Tibial artery (tissue), 4 donors: ENCODE results near the gene TARP.

ENCODE experiments used
- DNase-seq, 2 donors: peaks; one replicate each; pipeline ENCODE4 v3.0.0-alpha.2; 2019
- H3K27ac ChIP-seq, 2 donors: fragments of 200-600 bp; sonication (generic) in 1 of 2; 1 replicate in 1 of 2; 2 replicates in 1 of 2; pipeline ENCODE4 v1.5.1; 2018 to 2019; ENCODE audit warnings: mild to moderate bottlenecking in 1 of 2
- H3K27me3 ChIP-seq, 2 donors: fragments of 200-600 bp; sonication (generic) in 1 of 2; one replicate each; pipeline versions ENCODE4 v1.5.1 to v1.6.0; 2016 to 2019
- H3K36me3 ChIP-seq, 3 donors: fragments of 200-600 bp; sonication (generic) in 2 of 3; one replicate each; pipeline ENCODE4 v1.5.1; 2016 to 2019; ENCODE audit warnings: mild to moderate bottlenecking in 2 of 3
- H3K4me1 ChIP-seq, 4 donors: fragments of 200-600 bp; sonication (generic) in 2 of 4; 1 replicate in 3 of 4; 2 replicates in 1 of 4; pipeline ENCODE4 v1.5.1; 2016 to 2019
- H3K4me3 ChIP-seq, 2 donors: fragments of 200-600 bp; sonication (generic) in 1 of 2; 1 replicate in 1 of 2; 2 replicates in 1 of 2; pipeline ENCODE4 v1.5.1; 2018 to 2019; ENCODE audit warnings: mild to moderate bottlenecking in 2 of 2
- H3K9me3 ChIP-seq, 3 donors: fragments of 200-600 bp; sonication (generic) in 1 of 3; one replicate each; pipeline ENCODE4 v1.5.1; 2016 to 2019
- intact Hi-C: fragments of 100-400 bp; cut with DNase I; formaldehyde crosslinking; loops from one replicate; pipeline ENCODE4 v1.15.0; 2023; ENCODE audit warnings: low total_unique reads
- TF ChIP-seq, protein P1 (sequence below), 2 experiments: fragments of 200-600 bp in 1 of 2; fragments of 450-650 bp in 1 of 2; IDR thresholded peaks; one replicate each; pipeline ENCODE4 v1.5.1; 2017 to 2019; ENCODE audit warnings: antibody characterized with exemption in 2 of 2, mild to moderate bottlenecking in 1 of 2, moderate library complexity in 1 of 2

TARP gene

DNA sequence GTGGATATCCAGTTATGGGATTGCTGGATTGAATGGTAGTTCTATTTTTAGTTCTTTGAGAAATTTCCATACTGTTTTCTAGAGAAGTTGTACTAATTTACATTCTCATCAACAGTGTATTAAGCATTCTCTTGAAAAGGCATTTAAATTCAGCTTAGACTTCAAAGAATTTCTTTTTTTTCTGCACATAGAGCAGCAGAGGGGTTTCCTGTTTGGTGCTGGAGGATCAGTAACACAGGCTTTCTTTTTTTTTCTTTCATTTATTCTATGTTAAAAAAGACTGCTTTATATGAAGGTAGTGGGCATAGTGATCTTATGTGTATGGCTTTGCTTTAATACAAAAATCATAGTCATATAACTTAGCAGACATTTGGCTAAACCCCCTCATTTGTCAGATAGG lies 47.6 kb upstream of the TARP start:
- H3K9me3 ChIP-seq = no peaks in the 10 kb centered on the region
- TF ChIP-seq, protein P1, sequence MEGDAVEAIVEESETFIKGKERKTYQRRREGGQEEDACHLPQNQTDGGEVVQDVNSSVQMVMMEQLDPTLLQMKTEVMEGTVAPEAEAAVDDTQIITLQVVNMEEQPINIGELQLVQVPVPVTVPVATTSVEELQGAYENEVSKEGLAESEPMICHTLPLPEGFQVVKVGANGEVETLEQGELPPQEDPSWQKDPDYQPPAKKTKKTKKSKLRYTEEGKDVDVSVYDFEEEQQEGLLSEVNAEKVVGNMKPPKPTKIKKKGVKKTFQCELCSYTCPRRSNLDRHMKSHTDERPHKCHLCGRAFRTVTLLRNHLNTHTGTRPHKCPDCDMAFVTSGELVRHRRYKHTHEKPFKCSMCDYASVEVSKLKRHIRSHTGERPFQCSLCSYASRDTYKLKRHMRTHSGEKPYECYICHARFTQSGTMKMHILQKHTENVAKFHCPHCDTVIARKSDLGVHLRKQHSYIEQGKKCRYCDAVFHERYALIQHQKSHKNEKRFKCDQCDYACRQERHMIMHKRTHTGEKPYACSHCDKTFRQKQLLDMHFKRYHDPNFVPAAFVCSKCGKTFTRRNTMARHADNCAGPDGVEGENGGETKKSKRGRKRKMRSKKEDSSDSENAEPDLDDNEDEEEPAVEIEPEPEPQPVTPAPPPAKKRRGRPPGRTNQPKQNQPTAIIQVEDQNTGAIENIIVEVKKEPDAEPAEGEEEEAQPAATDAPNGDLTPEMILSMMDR (IDR thresholded peaks at IDR 0.05) = no peak
- H3K36me3 ChIP-seq = no peaks in the 10 kb centered on the region
- H3K4me1 ChIP-seq = no peaks in the 10 kb centered on the region
- DNase-seq = no peak
- no peak overlapping the region for H3K27ac ChIP-seq
- no peak overlapping the region for H3K4me3 ChIP-seq
- intact Hi-C loops = no loop called here
- H3K27me3 ChIP-seq = no peaks in the 10 kb centered on the region

DNA sequence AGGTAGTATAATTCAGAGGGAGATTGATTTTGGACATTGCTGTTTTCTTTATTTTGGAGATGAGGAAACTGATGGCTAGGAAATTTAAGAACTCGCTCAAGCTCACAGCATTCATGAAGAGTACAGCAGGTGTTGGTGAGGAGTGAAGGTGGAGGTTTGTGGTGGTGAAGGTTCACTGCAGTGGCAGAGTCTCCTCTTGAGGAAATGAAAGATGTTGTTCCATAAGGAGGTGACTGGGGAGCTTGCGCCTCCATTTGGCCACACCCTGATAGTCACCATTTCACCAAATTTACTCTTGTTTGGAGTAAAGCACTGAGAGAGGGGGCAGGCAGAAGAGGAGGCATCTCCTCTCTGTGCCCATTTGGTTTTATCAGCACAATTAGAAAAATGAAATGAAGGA lies 46.4 kb upstream of the TARP start:
- TF ChIP-seq, protein P1 (IDR thresholded peaks at IDR 0.05) = no peak
- Histone ChIP-seq H3K36me3 (no peaks in the 10 kb centered on the region), H3K9me3 (no peaks in the 10 kb centered on the region), H3K27me3 (no peaks in the 10 kb centered on the region), H3K27ac (no peak overlapping the region), H3K4me3 (no peak overlapping the region), H3K4me1 (no peaks in the 10 kb centered on the region)
- intact Hi-C loops = no loop called here
- no peak for DNase-seq

DNA sequence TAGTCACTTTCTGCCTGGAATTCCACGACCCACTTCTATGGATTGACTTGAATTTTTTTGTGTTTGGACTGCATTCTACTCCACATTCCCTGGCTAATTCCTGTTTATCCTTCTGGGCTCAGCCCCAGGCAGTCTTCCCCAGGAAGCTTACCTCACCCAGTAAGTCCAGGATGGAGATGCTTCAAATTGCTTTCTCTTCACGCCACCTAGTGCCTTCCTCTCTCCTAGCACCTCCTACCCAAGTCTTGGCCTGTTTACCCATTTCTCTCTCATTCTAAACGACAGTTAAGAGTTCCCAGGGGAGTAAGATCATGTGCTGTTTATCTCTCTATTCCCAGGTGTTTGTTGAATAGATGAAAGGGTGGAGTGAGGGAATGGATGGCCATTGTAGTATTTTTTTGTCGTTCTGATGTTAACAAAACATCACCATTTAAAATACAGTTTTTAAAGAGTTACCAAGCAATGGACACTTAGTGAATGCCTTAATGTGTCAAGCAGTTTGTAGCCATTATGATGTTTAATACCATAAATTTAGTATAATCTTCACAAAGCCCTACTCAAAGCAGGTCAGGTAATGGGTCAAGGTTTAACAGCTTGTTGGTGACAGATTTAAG lies 45.5 kb upstream of the TARP start:
- intact Hi-C loops = no loop called here
- H3K4me3 ChIP-seq = no peak overlapping the region
- H3K27ac ChIP-seq = no peak overlapping the region
- DNase-seq = no peak
- H3K9me3 ChIP-seq = no peaks in the 10 kb centered on the region
- H3K27me3 ChIP-seq = no peaks in the 10 kb centered on the region
- no peaks in the 10 kb centered on the region for H3K4me1 ChIP-seq
- no peaks in the 10 kb centered on the region for H3K36me3 ChIP-seq
- TF ChIP-seq, protein P1 (IDR thresholded peaks at IDR 0.05) = peak in 1 of 2 experiments; percentile 19

DNA sequence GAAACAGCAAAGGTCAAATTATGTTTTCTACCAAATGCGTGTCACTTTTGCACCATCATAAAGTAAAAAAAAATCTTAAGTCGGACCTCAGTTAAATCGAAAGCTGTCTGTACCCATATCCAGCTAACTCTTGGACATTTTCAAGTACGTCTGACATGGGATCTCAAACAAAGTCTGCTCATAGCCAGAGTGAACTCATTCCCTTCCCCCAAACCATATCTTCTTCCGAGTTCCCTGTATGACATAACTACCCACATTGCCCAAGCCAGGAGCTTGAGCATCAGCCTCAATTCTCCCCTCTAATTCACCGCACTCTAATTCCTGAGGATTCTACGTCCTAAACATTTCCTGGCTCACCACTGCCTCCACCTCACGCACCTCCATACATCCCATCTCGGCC lies 44.8 kb upstream of the TARP start:
- Histone ChIP-seq H3K4me1 (no peaks in the 10 kb centered on the region), H3K4me3 (no peak overlapping the region), H3K27me3 (no peaks in the 10 kb centered on the region), H3K27ac (no peak overlapping the region), H3K9me3 (no peaks in the 10 kb centered on the region), H3K36me3 (no peaks in the 10 kb centered on the region)
- intact Hi-C loops = no loop called here
- TF ChIP-seq, protein P1 (IDR thresholded peaks at IDR 0.05) = no peak
- DNase-seq = no peak

DNA sequence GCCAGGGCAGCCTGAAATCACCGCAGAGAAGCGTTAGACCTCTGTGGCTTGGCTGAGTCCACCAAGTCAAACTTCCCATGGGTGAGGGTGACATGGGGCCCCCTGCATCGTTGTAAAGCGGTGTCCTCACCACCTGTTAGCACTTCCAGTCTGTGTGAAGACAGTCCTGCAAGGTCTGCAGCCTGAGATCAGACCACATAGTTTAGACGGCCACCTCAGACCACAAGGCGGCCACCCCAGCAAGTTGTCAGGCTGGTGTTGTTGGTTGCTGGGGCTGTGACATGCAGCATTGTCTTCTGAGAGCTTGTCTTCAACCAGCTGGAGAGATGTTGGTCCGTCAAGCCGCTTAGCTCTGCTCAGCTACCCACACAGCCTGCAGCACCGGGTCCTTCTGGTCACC lies 44.1 kb upstream of the TARP start:
- H3K9me3 ChIP-seq = no peaks in the 10 kb centered on the region
- intact Hi-C loops = no loop called here
- no peaks in the 10 kb centered on the region for H3K4me1 ChIP-seq
- no peaks in the 10 kb centered on the region for H3K36me3 ChIP-seq
- no peaks in the 10 kb centered on the region for H3K27me3 ChIP-seq
- no peak for DNase-seq
- no peak overlapping the region for H3K27ac ChIP-seq
- H3K4me3 ChIP-seq = no peak overlapping the region
- TF ChIP-seq, protein P1 (IDR thresholded peaks at IDR 0.05) = no peak
